GM21825 (cell line): Measurements from ENCODE around the gene RAI1.
"Not testable (repeated sequence)": the region's sequence is repeated elsewhere in the genome, so short reads cannot be mapped to it uniquely, and the experiment has no call there.

Experiments used
- ATAC-seq: cut with Tn5 transposase; IDR thresholded peaks from one replicate; pipeline ENCODE4 v1.9.1; 2021; ENCODE audit warnings: mild to moderate bottlenecking, moderate library complexity; ENCODE audit not compliant: unreplicated experiment

The RAI1 gene, protein sequence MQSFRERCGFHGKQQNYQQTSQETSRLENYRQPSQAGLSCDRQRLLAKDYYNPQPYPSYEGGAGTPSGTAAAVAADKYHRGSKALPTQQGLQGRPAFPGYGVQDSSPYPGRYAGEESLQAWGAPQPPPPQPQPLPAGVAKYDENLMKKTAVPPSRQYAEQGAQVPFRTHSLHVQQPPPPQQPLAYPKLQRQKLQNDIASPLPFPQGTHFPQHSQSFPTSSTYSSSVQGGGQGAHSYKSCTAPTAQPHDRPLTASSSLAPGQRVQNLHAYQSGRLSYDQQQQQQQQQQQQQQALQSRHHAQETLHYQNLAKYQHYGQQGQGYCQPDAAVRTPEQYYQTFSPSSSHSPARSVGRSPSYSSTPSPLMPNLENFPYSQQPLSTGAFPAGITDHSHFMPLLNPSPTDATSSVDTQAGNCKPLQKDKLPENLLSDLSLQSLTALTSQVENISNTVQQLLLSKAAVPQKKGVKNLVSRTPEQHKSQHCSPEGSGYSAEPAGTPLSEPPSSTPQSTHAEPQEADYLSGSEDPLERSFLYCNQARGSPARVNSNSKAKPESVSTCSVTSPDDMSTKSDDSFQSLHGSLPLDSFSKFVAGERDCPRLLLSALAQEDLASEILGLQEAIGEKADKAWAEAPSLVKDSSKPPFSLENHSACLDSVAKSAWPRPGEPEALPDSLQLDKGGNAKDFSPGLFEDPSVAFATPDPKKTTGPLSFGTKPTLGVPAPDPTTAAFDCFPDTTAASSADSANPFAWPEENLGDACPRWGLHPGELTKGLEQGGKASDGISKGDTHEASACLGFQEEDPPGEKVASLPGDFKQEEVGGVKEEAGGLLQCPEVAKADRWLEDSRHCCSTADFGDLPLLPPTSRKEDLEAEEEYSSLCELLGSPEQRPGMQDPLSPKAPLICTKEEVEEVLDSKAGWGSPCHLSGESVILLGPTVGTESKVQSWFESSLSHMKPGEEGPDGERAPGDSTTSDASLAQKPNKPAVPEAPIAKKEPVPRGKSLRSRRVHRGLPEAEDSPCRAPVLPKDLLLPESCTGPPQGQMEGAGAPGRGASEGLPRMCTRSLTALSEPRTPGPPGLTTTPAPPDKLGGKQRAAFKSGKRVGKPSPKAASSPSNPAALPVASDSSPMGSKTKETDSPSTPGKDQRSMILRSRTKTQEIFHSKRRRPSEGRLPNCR (N-terminal part only)

DNA sequence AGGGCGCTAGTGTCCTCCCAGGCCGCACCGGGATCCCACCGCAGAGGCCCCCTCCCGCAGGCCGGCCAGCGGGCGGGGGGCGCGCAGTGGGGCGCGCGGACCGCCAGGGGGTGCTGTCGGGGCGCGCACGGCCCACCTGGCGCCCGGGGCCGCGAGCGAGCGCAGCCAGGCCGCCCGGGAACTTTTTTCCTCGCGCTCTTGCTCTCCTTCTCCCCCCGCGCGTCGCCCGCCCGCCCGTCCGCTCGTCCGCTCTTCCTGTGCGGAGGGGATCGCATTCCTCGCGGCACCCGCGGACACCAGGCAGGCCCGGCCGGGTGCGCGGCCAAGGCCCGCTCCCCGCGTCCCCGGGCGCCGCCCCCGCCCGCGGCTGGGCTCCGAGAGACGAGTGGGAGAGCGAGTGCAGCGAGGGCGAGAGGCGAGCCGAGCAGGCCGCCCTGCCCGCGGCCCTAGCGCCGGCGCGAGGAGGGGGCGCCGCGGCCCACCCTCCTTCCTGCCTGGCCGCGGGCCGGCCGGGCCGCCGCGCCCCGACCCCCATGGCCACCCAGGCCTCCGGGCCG lies at the start of gene RAI1:
Gene RAI1 (plus strand): TSS at position 272 of the 557 bp plus-strand sequence. CDS start 111,491 bp downstream, outside the sequence.
- ATAC-seq, result peak; percentile 47

DNA sequence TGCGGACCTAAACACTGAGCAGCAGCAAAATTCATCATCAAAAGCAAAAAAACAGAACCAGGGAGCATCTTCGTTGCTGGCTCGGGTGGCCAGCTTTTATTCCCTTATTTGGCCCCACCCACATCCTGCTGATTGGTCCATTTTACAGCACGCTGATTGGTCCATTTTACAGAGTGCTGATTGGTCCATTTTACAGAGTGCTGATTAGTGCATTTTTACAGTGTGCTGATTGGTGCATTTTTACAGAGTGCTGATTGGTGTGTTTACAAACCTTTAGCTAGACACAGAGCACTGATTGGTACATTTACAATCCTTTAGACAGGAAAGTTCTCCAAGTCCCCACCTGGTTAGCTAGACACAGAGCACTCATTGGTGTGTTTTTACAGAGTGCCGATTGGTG lies 48.6 kb upstream of the RAI1 start:
- ATAC-seq, result not testable (repeated sequence)

DNA sequence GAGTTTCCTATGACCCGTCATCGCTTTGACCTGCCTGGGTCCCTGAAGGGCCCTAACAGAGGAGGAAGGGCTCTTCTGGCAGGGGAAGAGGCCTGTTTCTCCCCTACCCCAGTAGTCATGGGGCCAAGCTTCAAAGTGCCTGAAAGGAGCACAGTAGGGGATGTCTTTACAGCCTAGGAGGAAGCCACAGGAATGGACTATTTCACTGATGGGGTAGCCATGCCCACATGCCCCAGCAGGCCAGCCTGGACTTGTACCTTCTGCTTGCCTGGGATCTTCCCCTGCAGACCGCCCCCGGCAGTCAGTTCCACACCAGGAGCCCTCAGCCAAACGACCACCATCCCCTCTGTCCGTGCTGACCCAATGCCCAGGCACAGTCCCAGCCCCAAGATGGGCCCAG lies 47.9 kb upstream of the RAI1 start:
- ATAC-seq, result no peak

DNA sequence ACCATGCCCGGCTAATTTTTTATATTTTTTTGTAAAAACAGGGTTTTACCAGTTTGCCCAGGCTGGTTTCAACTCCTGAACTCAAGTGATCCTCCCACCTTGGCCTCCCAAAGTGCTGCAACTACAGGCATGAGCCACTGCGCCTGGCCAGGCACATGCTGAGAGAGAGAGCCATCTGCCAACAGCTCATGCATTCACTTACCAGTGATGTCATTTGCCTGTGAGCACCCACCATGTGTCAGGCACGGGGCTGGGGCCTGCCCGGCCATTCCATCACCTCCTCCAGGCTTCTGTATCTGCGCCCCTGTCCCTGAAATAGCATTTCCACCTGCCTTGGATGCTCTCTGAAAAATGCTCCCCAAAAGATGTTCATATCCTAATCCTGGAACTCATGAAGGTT lies 46.1 kb upstream of the RAI1 start:
- ATAC-seq, result no peak

DNA sequence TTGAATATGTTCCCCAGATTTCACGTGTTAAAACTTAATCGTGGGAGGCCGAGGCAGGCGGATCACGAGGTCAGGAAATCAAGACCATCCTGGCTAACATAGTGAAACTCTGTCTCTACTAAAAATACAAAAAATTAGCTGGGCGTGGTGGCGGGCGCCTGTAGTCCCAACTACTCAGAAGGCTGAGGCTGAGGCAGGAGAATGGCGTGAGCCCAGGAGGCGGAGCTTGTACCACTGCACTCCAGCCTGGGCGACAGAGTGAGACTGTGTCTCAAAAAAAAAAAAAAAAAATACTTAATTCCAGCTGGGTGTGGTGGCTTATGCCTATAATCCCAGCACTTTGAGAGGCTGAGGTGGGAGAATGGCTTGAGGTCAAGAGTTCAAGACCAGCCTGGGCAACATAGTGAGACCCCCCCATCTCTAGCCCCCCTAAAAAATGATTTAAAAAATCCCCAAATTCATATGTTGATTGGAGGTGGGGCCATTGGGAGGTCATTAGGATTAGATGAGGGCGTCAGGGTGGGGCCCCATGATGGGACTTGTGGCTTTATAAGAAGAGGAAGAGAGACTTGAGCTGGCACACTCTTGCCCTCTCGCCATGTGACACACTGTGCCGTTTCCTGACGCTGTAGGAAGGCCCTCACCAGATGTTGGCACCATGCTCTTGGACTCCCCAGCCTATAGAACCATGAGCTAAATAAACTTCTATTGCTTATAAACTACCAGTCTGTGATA lies 45.6 kb upstream of the RAI1 start:
- not testable (repeated sequence) for ATAC-seq

DNA sequence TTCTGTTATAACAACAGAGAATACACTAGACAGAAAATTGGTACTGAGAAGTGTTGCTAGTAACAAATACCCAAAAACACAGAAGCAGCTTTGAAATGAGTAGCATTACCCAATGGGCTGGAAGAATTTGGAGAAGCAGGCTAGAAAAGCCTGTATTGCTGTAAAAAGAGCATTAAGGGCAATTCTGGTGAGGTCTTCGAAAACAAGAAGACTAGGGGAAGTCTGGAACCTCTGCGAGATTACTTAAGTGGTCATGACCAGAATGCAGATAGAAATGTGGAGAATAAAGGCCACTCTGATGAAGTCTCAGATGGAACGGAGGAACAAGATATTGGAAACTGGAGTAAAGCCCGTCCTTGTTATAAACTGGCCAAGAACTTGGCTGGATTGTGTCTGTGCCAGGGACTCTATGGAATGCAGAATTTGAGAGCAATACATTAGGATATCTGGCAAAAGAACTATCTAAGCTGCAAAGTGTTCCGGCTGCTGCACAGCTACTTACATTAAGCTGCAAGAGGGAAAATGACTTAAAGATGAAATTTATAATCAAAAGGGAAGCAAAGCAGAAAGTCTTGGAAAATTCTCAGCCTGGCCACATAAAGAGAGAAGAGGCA lies 44.9 kb upstream of the RAI1 start:
- ATAC-seq, result no peak

DNA sequence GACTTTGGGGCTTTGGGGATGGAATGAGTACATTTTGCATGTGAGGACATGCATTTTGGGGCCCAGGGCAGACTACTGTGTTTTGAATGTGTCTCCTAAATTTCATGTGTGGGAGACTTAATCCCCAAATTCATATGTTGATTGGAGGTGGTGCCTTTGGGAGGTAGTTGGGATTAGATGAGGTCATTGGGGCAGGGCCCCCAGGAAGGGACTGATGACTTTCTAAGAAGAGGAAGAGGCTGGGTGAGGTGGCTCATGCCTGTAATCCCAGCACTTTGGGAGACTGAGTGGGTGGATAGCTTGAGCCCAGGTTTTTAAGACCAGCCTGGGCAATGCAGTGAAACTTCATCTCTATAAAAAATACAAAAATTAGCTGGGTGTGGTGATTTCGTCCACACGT lies 42.8 kb upstream of the RAI1 start:
- ATAC-seq, result no peak

DNA sequence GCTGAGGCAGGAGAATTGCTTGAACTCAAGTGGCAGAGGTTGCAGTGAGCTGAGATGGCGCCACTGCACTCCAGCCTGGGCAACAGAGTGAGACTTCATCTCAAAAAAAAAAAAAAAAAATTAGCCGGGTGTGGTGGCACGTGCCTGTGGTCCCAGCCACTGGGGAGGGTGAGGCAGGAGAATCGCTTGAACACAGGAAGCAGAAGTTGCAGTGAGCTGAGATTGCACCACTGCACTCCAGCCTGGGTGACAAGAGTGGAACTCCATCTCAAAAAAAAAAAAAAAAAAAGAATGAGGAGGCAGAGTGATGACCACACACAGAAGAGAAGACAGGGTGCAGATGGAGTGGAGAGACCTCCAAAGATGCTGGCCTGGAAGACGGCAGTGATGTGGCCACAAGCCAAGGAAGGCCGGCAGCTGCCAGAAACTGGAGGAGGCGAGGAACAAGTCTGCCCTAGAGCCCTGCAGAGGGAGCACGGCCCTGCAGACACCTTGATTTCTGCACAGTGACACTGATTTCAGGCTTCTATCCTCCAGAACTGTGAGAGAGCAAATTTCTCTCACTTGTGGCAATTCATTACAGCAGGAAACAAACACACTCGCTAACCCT lies 41.5 kb upstream of the RAI1 start:
- ATAC-seq, result not testable (repeated sequence)

GRCh38 chr17:17641621-17642409 lies 39.4 kb upstream of the RAI1 start:
- no peak for ATAC-seq

DNA sequence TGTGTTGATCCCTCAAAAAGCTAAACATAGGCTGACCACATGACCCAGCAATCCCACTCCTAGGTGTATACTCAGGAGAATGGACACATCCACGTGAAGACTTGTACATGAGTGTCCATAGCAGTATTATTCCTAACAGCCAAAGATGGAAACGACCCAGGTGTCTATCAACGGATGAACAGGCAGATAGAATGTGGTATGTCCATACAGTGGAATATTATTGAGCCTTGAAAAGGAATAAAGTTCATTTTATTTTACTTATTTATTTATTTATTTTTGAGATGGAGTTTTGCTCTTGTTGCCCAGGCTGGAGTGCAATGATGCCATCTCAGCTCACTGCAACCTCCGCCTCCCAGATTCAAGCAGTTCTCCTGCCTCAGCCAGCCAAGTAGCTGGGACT lies 36.1 kb upstream of the RAI1 start:
- not testable (repeated sequence) for ATAC-seq

- no peak for ATAC-seq
These were observed 35.3 kb upstream of the RAI1 start for GRCh38 chr17:17645961-17646360.

DNA sequence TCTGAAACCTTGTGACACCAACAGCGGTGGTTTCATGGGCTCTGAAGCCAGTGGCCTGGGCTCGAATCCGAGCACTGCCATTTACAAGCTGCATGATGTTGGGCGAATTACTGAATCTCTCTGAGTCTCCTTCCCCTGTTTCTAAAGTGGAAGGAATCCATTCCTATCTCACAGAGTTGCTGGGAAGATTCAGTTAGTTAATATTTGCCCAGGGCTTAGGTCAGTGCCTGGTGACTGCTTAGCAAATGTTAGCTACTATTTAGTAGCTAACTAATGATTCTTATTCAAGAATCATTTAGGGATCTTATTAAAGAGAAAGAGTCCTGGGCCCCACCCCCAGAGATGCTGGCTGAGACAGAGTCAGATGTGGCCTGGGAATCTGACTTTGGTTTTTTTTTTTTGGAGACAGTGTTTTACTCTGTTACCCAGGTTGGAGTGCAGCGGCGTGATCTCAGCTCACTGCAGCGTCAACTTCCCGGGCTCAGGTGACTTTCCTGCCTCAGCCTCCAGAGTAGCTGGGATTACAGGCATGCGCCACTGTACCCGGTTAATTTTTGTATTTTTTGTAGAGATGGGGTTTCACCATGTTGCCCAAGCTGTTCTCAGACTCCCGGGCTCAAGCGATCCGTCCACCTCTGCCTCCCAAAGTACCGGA lies 33.6 kb upstream of the RAI1 start:
- no peak for ATAC-seq

DNA sequence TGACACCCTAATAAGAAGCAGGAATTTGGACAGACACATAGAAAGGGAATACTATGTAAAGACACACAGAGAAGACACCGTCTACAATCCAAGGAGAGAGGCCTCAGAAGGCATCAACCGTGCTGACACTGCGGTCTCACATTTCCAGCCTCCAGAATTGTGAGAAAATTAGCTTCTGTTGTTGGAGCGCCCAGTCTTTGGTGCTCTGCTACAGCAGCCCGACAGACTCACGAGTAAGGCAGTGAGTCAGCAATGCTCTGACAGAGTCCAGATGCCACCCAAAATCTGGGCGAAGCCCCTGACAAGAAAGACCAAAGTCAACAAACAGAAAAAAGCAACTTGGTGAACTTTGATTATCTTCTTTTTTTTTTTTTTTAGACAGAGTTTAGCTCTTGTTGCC lies 32.5 kb upstream of the RAI1 start:
- ATAC-seq, result no peak

- ATAC-seq, result no peak
These were observed 30.3 kb upstream of the RAI1 start for GRCh38 chr17:17650959-17651358.

- ATAC-seq, result no peak
These were observed 27.9 kb upstream of the RAI1 start for GRCh38 chr17:17653343-17653742.

- no peak for ATAC-seq
These were observed 21.9 kb upstream of the RAI1 start for GRCh38 chr17:17659340-17659739.

GRCh38 chr17:17661134-17661533 lies 20.1 kb upstream of the RAI1 start:
- ATAC-seq, result no peak

DNA sequence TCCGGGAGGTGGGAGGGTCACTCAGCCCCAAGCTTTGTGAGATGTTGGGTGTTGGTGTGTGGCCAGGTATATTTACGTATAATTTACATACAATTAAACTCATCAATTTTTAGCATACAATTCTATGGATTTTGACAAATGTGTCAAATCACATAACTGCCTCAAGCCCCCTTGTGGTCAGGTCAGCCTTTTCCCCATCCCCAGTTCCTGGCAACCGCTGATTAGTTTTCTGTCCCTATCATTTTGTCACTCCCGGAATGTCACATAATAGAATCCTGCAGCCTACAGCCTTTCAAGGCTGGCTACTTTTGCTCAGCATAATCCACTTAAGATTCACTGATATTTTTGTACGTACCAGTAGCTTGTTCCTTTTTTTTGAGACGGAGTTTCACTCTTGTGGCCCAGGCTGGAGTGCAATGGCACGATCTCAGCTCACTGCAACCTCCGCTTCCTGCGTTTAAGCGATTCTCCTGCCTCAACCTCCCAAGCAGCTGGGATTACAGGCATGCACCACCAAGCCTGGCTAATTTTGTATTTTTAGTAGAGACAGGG lies 19.3 kb upstream of the RAI1 start:
- ATAC-seq, result no peak
